ENCODE results near the gene DIP2C. TPM values are rescaled to one million over a fixed set of nuclear protein-coding genes. Genes with fewer than 3 reads are reported as not detected.
"Not testable (repeated sequence)": the region's sequence is repeated elsewhere in the genome, so short reads cannot be mapped to it uniquely, and the experiment has no call there.

The DIP2C gene
- total RNA-seq, 1 donor: 1.7 TPM

GRCh38 chr10:535051-535450 lies 154.4 kb downstream of the DIP2C start:
- H3K27me3 ChIP-seq (ENCODE audit: insufficient read depth, low read length): peaks cover 10% of the 10 kb centered on the region
- H3K4me3 ChIP-seq (ENCODE audit: low read length): no peak overlapping the region
- no peaks in the 10 kb centered on the region for H3K9me3 ChIP-seq (ENCODE audit: low read depth, low read length)
- no peaks in the 10 kb centered on the region for H3K4me1 ChIP-seq (ENCODE audit: insufficient read depth, low read length)

DNA sequence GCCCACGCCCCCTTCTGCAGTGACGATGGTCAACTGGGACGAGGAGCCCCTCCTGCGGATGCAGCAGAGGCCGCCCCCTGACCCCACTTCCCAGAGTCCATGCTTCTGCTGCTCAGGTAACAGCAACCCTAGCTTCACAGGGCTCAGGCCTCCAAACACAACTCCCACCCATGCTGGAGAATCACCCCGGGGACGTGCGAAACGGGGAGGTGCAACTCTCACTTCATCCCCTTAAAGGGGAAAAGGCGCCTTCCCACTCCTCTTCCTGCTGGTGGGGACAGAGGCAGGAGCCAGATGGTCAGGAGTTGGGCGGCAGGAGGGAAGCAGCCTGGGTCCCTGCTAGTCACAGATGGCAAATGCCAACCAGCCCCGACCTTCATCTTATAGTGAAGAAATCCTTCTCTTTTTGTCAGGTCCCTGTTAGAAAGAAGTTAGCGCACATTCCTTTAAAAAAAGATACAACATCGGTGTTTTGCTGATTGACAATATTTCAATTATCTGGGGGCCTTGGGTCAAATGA lies 155.4 kb downstream of the DIP2C start:
- Histone ChIP-seq H3K27me3 (ENCODE audit: insufficient read depth, low read length) (peaks cover 5% of the 10 kb centered on the region), H3K4me3 (ENCODE audit: low read length) (no peak overlapping the region), H3K4me1 (ENCODE audit: insufficient read depth, low read length) (no peaks in the 10 kb centered on the region), H3K9me3 (ENCODE audit: low read depth, low read length) (no peaks in the 10 kb centered on the region)

- H3K4me1 ChIP-seq (ENCODE audit: insufficient read depth, low read length): no peaks in the 10 kb centered on the region
- H3K4me3 ChIP-seq (ENCODE audit: low read length): no peak overlapping the region
- peaks cover 3% of the 10 kb centered on the region for H3K27me3 ChIP-seq (ENCODE audit: insufficient read depth, low read length)
- H3K9me3 ChIP-seq (ENCODE audit: low read depth, low read length): no peaks in the 10 kb centered on the region
Observed at GRCh38 chr10:533611-534010, 155.9 kb downstream of the DIP2C start.

GRCh38 chr10:533186-533585 lies 156.3 kb downstream of the DIP2C start:
- Histone ChIP-seq H3K27me3 (ENCODE audit: insufficient read depth, low read length) (peaks cover under 1% of the 10 kb centered on the region), H3K4me1 (ENCODE audit: insufficient read depth, low read length) (no peaks in the 10 kb centered on the region), H3K9me3 (ENCODE audit: low read depth, low read length) (no peaks in the 10 kb centered on the region), H3K4me3 (ENCODE audit: low read length) (no peak overlapping the region)

- not testable (repeated sequence) for H3K4me3 ChIP-seq (ENCODE audit: low read length); H3K9me3 ChIP-seq (ENCODE audit: low read depth, low read length); H3K27me3 ChIP-seq (ENCODE audit: insufficient read depth, low read length); H3K4me1 ChIP-seq (ENCODE audit: insufficient read depth, low read length)
Observed at GRCh38 chr10:532331-532730, 157.1 kb downstream of the DIP2C start.

GRCh38 chr10:531541-531940 lies 157.9 kb downstream of the DIP2C start:
- Histone ChIP-seq H3K27me3 (ENCODE audit: insufficient read depth, low read length) (no peaks in the 10 kb centered on the region), H3K9me3 (ENCODE audit: low read depth, low read length) (no peaks in the 10 kb centered on the region), H3K4me1 (ENCODE audit: insufficient read depth, low read length) (no peaks in the 10 kb centered on the region), H3K4me3 (ENCODE audit: low read length) (no peak overlapping the region)

DNA sequence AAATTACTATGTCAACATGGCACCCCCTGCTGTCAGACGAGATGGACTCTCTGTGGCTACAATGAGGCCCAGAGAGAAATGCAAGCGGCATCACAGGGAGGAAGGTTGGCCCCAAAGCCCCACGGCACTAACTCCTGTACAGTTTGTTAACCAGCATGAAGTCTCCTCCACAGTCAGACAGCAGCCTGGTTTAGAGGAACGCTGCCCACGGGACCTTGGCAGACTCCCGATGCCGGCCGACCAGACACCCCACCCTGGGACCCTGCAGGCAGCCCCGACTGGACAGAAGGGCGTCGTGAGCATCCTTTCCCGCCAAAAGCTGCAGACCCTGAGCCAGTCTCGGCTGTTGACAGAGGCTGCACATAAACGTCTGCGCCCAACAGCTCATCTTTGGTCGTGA lies 158.8 kb downstream of the DIP2C start:
- no peaks in the 10 kb centered on the region for H3K27me3 ChIP-seq (ENCODE audit: insufficient read depth, low read length)
- no peak overlapping the region for H3K4me3 ChIP-seq (ENCODE audit: low read length)
- no peaks in the 10 kb centered on the region for H3K4me1 ChIP-seq (ENCODE audit: insufficient read depth, low read length)
- H3K9me3 ChIP-seq (ENCODE audit: low read depth, low read length): no peaks in the 10 kb centered on the region

DNA sequence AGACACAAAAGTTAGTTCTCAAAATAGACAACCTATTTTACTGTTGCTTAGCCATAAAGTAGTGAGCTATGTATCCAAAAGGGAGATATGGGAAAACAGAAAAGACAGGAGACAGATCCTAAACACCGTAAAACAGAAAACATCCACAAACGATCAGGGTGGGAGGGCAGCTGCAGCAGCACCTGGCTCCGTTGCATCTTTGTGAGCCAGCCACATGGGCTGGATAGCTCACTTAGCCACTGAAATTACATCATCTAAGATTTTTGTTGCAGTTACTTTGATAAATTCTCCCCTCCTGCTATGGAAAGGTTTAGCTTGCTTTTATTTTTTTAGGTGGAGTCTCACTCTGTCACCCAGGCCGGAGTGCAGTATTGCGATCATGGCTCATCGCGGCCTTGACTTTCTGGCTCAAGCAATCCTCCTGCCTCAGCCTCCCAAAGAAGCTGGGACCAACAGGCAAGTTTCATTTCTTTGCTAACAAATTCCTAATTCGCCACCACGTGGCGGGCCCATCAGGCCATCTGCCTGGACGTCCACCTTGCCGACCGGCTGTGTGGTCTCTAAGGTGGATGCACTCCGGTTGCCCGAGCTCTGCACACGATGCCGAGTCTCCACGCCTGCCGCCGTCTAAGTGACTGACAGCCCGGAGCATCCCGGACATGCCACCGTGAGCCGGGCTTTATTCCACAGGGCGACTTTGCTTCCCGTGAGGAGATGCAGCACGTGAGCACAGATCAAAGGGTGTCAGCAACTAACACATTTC lies 159.8 kb downstream of the DIP2C start:
- Histone ChIP-seq H3K4me3 (ENCODE audit: low read length) (no peak overlapping the region), H3K27me3 (ENCODE audit: insufficient read depth, low read length) (no peaks in the 10 kb centered on the region), H3K4me1 (ENCODE audit: insufficient read depth, low read length) (no peaks in the 10 kb centered on the region), H3K9me3 (ENCODE audit: low read depth, low read length) (no peaks in the 10 kb centered on the region)

DNA sequence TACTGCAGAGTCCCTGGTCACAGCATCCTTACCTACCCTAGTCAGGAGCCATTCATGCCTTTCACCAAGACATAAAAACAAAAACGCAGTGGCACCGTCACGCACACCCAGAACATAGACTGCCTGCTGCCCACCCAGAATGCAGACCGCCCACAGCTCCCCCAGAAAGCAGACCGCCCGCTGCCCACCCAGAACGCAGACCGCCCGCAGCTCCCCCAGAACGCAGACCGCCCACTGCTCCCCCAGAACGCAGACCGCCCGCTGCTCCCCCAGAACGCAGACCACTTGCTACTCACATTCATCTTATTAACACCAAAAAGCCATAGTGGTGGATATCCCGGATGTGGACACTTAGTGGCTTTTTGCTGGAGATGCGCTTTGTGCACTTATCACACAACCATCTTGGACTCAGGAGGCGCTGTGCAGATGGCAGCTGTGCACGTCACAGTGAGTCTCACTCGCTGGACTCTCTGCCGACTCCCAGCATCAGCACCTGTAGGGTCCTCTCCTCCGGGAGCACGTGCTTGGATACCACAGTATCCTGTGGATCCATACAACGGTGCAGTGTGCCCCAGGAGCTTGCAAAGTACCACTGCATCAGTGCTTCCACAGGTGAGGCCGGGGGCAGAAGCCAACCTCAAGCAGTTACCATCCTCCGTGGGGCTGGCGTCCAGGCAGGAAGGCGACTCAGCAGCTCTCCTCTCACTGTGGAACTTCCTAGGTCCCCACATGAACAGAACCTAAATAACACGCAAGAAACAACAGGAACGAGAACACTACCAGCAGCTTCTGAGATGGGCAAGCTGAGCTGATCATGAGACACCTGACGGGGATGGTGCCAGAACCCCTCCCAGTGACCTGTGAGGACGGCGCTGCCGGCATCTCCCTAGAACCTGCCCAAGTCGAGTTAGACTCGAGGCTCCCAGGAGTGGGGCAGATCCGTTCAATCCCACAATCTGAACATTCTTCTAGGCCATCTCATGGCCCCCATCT lies 161.0 kb downstream of the DIP2C start:
- Histone ChIP-seq H3K4me3 (ENCODE audit: low read length) (no peak overlapping the region), H3K27me3 (ENCODE audit: insufficient read depth, low read length) (no peaks in the 10 kb centered on the region), H3K4me1 (ENCODE audit: insufficient read depth, low read length) (no peaks in the 10 kb centered on the region), H3K9me3 (ENCODE audit: low read depth, low read length) (no peaks in the 10 kb centered on the region)

- Histone ChIP-seq H3K4me3 (ENCODE audit: low read length) (no peak overlapping the region), H3K27me3 (ENCODE audit: insufficient read depth, low read length) (no peaks in the 10 kb centered on the region), H3K4me1 (ENCODE audit: insufficient read depth, low read length) (no peaks in the 10 kb centered on the region), H3K9me3 (ENCODE audit: low read depth, low read length) (no peaks in the 10 kb centered on the region)
Observed at GRCh38 chr10:527416-527815, 162.1 kb downstream of the DIP2C start.

GRCh38 chr10:526651-527312 lies 162.7 kb downstream of the DIP2C start:
- Histone ChIP-seq H3K27me3 (ENCODE audit: insufficient read depth, low read length) (no peaks in the 10 kb centered on the region), H3K4me3 (ENCODE audit: low read length) (no peak overlapping the region), H3K9me3 (ENCODE audit: low read depth, low read length) (no peaks in the 10 kb centered on the region)

GRCh38 chr10:525565-526315 lies 163.7 kb downstream of the DIP2C start:
- no peaks in the 10 kb centered on the region for H3K27me3 ChIP-seq (ENCODE audit: insufficient read depth, low read length)
- H3K9me3 ChIP-seq (ENCODE audit: low read depth, low read length): no peaks in the 10 kb centered on the region
- no peak overlapping the region for H3K4me3 ChIP-seq (ENCODE audit: low read length)
- H3K4me1 ChIP-seq (ENCODE audit: insufficient read depth, low read length): no peaks in the 10 kb centered on the region

More at GRCh38 chr10:526651-527312, 162.7 kb downstream of the DIP2C start:
- no peaks in the 10 kb centered on the region for H3K4me1 ChIP-seq (ENCODE audit: insufficient read depth, low read length)

GRCh38 chr10:523925-524324 lies 165.5 kb downstream of the DIP2C start:
- H3K4me3 ChIP-seq (ENCODE audit: low read length): no peak overlapping the region
- H3K27me3 ChIP-seq (ENCODE audit: insufficient read depth, low read length): no peaks in the 10 kb centered on the region
- H3K9me3 ChIP-seq (ENCODE audit: low read depth, low read length): no peaks in the 10 kb centered on the region
- H3K4me1 ChIP-seq (ENCODE audit: insufficient read depth, low read length): no peaks in the 10 kb centered on the region

- Histone ChIP-seq H3K4me1 (ENCODE audit: insufficient read depth, low read length) (no peaks in the 10 kb centered on the region), H3K27me3 (ENCODE audit: insufficient read depth, low read length) (no peaks in the 10 kb centered on the region), H3K4me3 (ENCODE audit: low read length) (no peak overlapping the region), H3K9me3 (ENCODE audit: low read depth, low read length) (no peaks in the 10 kb centered on the region)
Observed at GRCh38 chr10:522350-522749, 167.1 kb downstream of the DIP2C start.
